Measurements from ENCODE around the gene PLK5. TPM values are rescaled to one million over a fixed set of nuclear protein-coding genes. Genes with fewer than 3 reads are reported as not detected.

The PLK5 gene
- total RNA-seq, 4 donors from 2014 or later, result 0.17 TPM; not detected in 3

GRCh38 chr19:1513499-1514294 is 10.2 kb upstream of the PLK5 start:
- Histone ChIP-seq H3K4me1 (peaks cover 10 to 36% (median 28%) of the 10 kb centered on the region in 4 donors), H3K36me3 (no peaks in the 10 kb centered on the region), H3K9me3 (peaks cover 0 to 5% (median 0%) of the 10 kb centered on the region in 4 donors), H3K4me3 (peak overlapping the region; percentile 59 to 71 (median 62)), H3K27ac (replicated peaks in 1 of 4) (peak overlapping the region; percentile 73 to 83 (median 76)), H3K27me3 (peaks cover 0 to 74% (median 12%) of the 10 kb centered on the region in 4 donors)
- no peak for TF ChIP-seq POLR2A (IDR thresholded peaks at IDR 0.05; ENCODE audit: low read depth)
- peak; percentile 54 to 69 (median 55) for TF ChIP-seq CTCF (IDR thresholded peaks at IDR 0.05)
- DNase-seq (ENCODE audit: extremely low spot score), result no peak
- intact Hi-C loops (cut with DNase I), result loop anchor here (10.0 kb wide), 1 partner anchor 69 kb away; no protein-coding TSS in a partner anchor
- WGBS, result 0% methylated on average over 4 of the region's 52 CpGs

- Histone ChIP-seq H3K4me3 (no peak overlapping the region), H3K27ac (replicated peaks in 1 of 4) (no peak overlapping the region), H3K4me1 (peaks cover 10 to 36% (median 28%) of the 10 kb centered on the region in 4 donors), H3K27me3 (peaks cover 0 to 76% (median 12%) of the 10 kb centered on the region in 4 donors), H3K36me3 (no peaks in the 10 kb centered on the region), H3K9me3 (peaks cover 0 to 5% (median 0%) of the 10 kb centered on the region in 4 donors)
- no peak for DNase-seq (ENCODE audit: extremely low spot score)
- intact Hi-C loops (cut with DNase I), result loop anchor here (10.0 kb wide), 1 partner anchor 69 kb away; no protein-coding TSS in a partner anchor
- WGBS, result 91% methylated on average over 2 of the region's 10 CpGs
- TF ChIP-seq CTCF (IDR thresholded peaks at IDR 0.05), result no peak
Observed at GRCh38 chr19:1514295-1514661, 9.6 kb upstream of the PLK5 start.

- TF ChIP-seq CTCF (IDR thresholded peaks at IDR 0.05) (no peak), EP300 (IDR thresholded peaks at IDR 0.05) (no peak), POLR2AphosphoS5 (IDR thresholded peaks at IDR 0.05) (no peak), POLR2A (IDR thresholded peaks at IDR 0.05; ENCODE audit: low read depth) (no peak)
- Histone ChIP-seq H3K4me1 (peaks cover 10 to 33% (median 26%) of the 10 kb centered on the region in 4 donors), H3K4me3 (no peak overlapping the region), H3K36me3 (no peaks in the 10 kb centered on the region), H3K27me3 (peaks cover 0 to 82% (median 12%) of the 10 kb centered on the region in 4 donors), H3K27ac (replicated peaks in 1 of 4) (no peak overlapping the region), H3K9me3 (peaks cover 0 to 5% (median 0%) of the 10 kb centered on the region in 4 donors)
- WGBS, result 71% methylated on average over 7 of the region's 14 CpGs
- DNase-seq (ENCODE audit: extremely low spot score), result no peak
- intact Hi-C loops (cut with DNase I), result loop anchor here (10.0 kb wide), 1 partner anchor 70 kb away; no protein-coding TSS in a partner anchor
Observed at GRCh38 chr19:1514986-1515721, 8.7 kb upstream of the PLK5 start.

GRCh38 chr19:1516395-1516753 is 7.5 kb upstream of the PLK5 start:
- no peaks in the 10 kb centered on the region for H3K36me3 ChIP-seq
- TF ChIP-seq POLR2AphosphoS5 (IDR thresholded peaks at IDR 0.05) (no peak), POLR2A (IDR thresholded peaks at IDR 0.05; ENCODE audit: low read depth) (no peak), EP300 (IDR thresholded peaks at IDR 0.05) (no peak), CTCF (IDR thresholded peaks at IDR 0.05) (no peak)

More at GRCh38 chr19:1516395-1516753, 7.5 kb upstream of the PLK5 start:
- no peak overlapping the region for H3K27ac ChIP-seq (replicated peaks in 1 of 4)
- no peak overlapping the region for H3K4me3 ChIP-seq
- 66% methylated on average over 8 of the region's 8 CpGs for WGBS
- no peak for DNase-seq (ENCODE audit: extremely low spot score)
- peaks cover 0 to 78% (median 12%) of the 10 kb centered on the region in 4 donors for H3K27me3 ChIP-seq
- H3K4me1 ChIP-seq, result peaks cover 12 to 26% (median 20%) of the 10 kb centered on the region in 4 donors
- H3K9me3 ChIP-seq, result peaks cover 0 to 5% (median 0%) of the 10 kb centered on the region in 4 donors
- intact Hi-C loops (cut with DNase I), result loop anchor here (10.0 kb wide), 1 partner anchor 72 kb away; no protein-coding TSS in a partner anchor

Measured in esophagus muscularis mucosa (tissue), 4 donors.